ENCODE data around the gene TBC1D9B.

DNA sequence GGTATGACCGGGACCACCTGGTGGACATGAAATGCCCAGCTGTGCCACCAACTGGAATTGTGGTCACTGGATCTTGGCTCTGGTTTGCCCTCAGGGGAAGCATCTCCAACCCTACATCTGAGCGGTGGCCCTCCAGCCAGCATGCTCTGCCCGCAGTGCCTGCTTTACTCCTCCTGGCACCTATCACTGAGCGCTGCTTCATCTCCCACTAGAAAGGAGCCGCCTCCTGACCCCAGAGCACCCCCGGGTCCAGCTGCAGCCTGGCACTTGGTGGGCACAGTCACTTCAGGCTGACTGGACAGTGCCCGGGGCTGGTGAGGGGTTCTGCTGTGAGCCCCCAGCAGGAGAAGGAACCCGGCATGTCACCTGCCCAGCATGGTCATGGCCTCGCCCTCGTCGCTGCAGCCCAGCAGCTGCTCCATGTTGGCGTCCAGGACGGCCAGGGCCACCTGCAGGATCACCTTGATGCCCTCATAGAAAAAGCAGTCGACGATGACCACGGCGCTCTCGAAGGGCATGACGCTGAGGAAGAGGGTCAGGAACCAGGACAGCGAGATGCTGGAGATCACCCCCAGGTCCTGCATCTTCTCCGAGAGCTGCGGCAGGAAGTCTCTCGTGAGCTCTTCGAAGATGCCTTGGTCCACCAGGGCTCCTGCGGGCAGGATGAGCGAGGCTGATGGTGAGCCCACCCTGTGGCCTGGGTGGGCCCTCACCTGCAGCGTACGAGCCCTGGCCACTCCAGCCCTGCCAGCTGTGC lies 33.0 kb downstream of the TBC1D9B start:
- TF ChIP-seq EP300 (IDR thresholded peaks at IDR 0.05) (no peak), CTCF (IDR thresholded peaks at IDR 0.05) (no peak), POLR2A (IDR thresholded peaks at IDR 0.05) (no peak)

Data from gastroesophageal sphincter (tissue), 3 donors.